GM12878 (cell line): ENCODE data around the gene CEP89. TPM values are rescaled to one million over a fixed set of nuclear protein-coding genes. Genes with fewer than 3 reads are reported as not detected.

ENCODE experiments used
- ATAC-seq: fragments of 200-7000 bp; cut with Tn5 transposase; 3 replicates; pipeline ENCODE4 v1.9.1; 2020; ENCODE audit warnings: mild to moderate bottlenecking, moderate library complexity
- BruUV-seq: library from RNA; stranded (reverse); fragments of 400-500 nt; replicated peaks from 2 replicates; lab custom pipeline; 2021; lab: Mats Ljungman, UMichigan
- CTCF ChIA-PET: fragments of 300-600 bp; sonication (Branson Sonifier 250); formaldehyde crosslinking; extraction: SDS; loops from one replicate; lab custom pipeline; 2021; ENCODE audit warnings: inconsistent platforms; lab: Yijun Ruan, JAX
- POLR2A ChIA-PET: fragments of 350-600 bp; formaldehyde crosslinking; extraction: SDS; loops from one replicate; lab custom pipeline; 2021; ENCODE audit warnings: inconsistent platforms; lab: Charles Lee
- RAD21 ChIA-PET: fragments of 300-600 bp; sonication (Branson Sonifier 250); formaldehyde crosslinking; loops from one replicate; lab custom pipeline; 2023; ENCODE audit warnings: antibody characterized with exemption; ENCODE audit not compliant: unreplicated experiment; lab: Charles Lee
- SMC1A ChIA-PET: fragments of 300-600 bp; sonication (Branson Sonifier 250); formaldehyde crosslinking; loops from one replicate; lab custom pipeline; 2023; ENCODE audit not compliant: unreplicated experiment, uncharacterized antibody; lab: Charles Lee
- DNase-seq: peaks from one replicate; pipeline ENCODE4 v3.0.0-alpha.2; 2011; ENCODE audit warnings: low read depth, low spot score
- FAIRE-seq: peaks from 3 replicates; lab custom pipeline; 2011; peaks lifted over from hg19 to GRCh38; lab: Jason Lieb, UNC
- H2AFZ ChIP-seq: 2 replicates; pipeline ENCODE4 v1.6.0; 2011; ENCODE audit warnings: low read depth, low read length, control low read depth; ENCODE audit not compliant: control insufficient read depth
- H3K27ac ChIP-seq: 2 replicates; pipeline ENCODE4 v1.5.1; 2011; ENCODE audit warnings: control low read depth; ENCODE audit not compliant: control insufficient read depth, insufficient read depth
- H3K27me3 ChIP-seq, 2 experiments: replicated peaks in 1 of 2; 2 replicates each; pipeline versions ENCODE4 v1.6.0 to v1.6.1; 2011; ENCODE audit warnings: low read length in 1 of 2; ENCODE audit not compliant: control insufficient read depth in 2 of 2, insufficient read depth in 2 of 2
- H3K36me3 ChIP-seq, 2 experiments: 2 replicates each; pipeline ENCODE4 v1.5.1; 2011; ENCODE audit warnings: low read length in 1 of 2; ENCODE audit not compliant: control insufficient read depth in 2 of 2, insufficient read depth in 2 of 2
- H3K4me1 ChIP-seq: 2 replicates; pipeline ENCODE4 v1.6.1; 2011; ENCODE audit warnings: mild to moderate bottlenecking, low read length, moderate library complexity, mixed read lengths; ENCODE audit not compliant: control insufficient read depth, insufficient read depth
- H3K4me2 ChIP-seq: 2 replicates; pipeline ENCODE4 v1.6.0; 2011; ENCODE audit warnings: control low read depth; ENCODE audit not compliant: control insufficient read depth, insufficient read depth
- H3K4me3 ChIP-seq: fragments of 200-600 bp; sonication (generic); 2 replicates; pipeline ENCODE4 v1.5.1; 2016
- H3K79me2 ChIP-seq: 2 replicates; pipeline ENCODE4 v1.6.0; 2011; ENCODE audit warnings: low read length; ENCODE audit not compliant: control insufficient read depth, insufficient read depth
- H3K9ac ChIP-seq: 2 replicates; pipeline ENCODE4 v1.8.0; 2011; ENCODE audit warnings: low read length, control low read depth, mixed read lengths; ENCODE audit not compliant: control insufficient read depth, insufficient read depth
- H3K9me3 ChIP-seq: replicated peaks from 3 replicates; pipeline ENCODE4 v1.5.1; 2011; ENCODE audit warnings: mild to moderate bottlenecking, low read length; ENCODE audit not compliant: control insufficient read depth, insufficient read depth
- H4K20me1 ChIP-seq: 2 replicates; pipeline ENCODE4 v1.6.0; 2011; ENCODE audit not compliant: control insufficient read depth, insufficient read depth
- BMI1 ChIP-seq: fragments of 450-650 bp; IDR thresholded peaks from 2 replicates; pipeline ENCODE4 v1.6.1; 2016; ENCODE audit warnings: mild to moderate bottlenecking, moderate library complexity, borderline replicate concordance
- GABPA ChIP-seq: IDR thresholded peaks from 2 replicates; pipeline ENCODE4 v1.6.1; 2014; ENCODE audit warnings: antibody characterized with exemption, low read depth, mild to moderate bottlenecking, inconsistent platforms
- HDGF ChIP-seq: fragments of 450-650 bp; IDR thresholded peaks from 2 replicates; pipeline ENCODE4 v1.6.1; 2016; ENCODE audit warnings: antibody characterized with exemption
- JUNB ChIP-seq: IDR thresholded peaks from 2 replicates; pipeline ENCODE4 v1.6.1; 2016; ENCODE audit warnings: antibody characterized with exemption, mild to moderate bottlenecking
- JUND ChIP-seq: IDR thresholded peaks from 2 replicates; pipeline ENCODE4 v1.6.1; 2012; ENCODE audit warnings: low read depth, mild to moderate bottlenecking, low read length, improper control_type of control experiment, moderate library complexity
- MXI1 ChIP-seq: fragments of 150-350 bp; IDR thresholded peaks from 2 replicates; pipeline ENCODE4 v1.6.1; 2011; ENCODE audit warnings: low read depth, mild to moderate bottlenecking, inconsistent platforms, low read length, improper control_type of control experiment
- NFIC ChIP-seq: IDR thresholded peaks from 2 replicates; pipeline ENCODE4 v1.6.1; 2012; ENCODE audit warnings: low read depth, mild to moderate bottlenecking, inconsistent platforms, low read length, moderate library complexity
- NR2C2 ChIP-seq: IDR thresholded peaks from 2 replicates; pipeline ENCODE4 v1.6.1; 2011; ENCODE audit warnings: borderline replicate concordance, low read depth; ENCODE audit not compliant: control insufficient read depth, insufficient read length
- PAX8 ChIP-seq: fragments of 450-650 bp; IDR thresholded peaks from 2 replicates; pipeline ENCODE4 v1.6.1; 2017; ENCODE audit warnings: mild to moderate bottlenecking, moderate library complexity
- POLR2AphosphoS2 ChIP-seq: IDR thresholded peaks from 2 replicates; pipeline ENCODE4 v1.6.1; 2011; ENCODE audit warnings: low read depth, mild to moderate bottlenecking, low read length, improper control_type of control experiment, moderate library complexity
- RELB ChIP-seq: fragments of 450-650 bp; IDR thresholded peaks from 2 replicates; pipeline ENCODE4 v1.6.1; 2017; ENCODE audit warnings: low read depth, mild to moderate bottlenecking, moderate library complexity
- SIN3A ChIP-seq: IDR thresholded peaks from 2 replicates; pipeline ENCODE4 v1.6.1; 2012; ENCODE audit warnings: low read depth, low read length, improper control_type of control experiment
- SKIL ChIP-seq: fragments of 450-650 bp; IDR thresholded peaks from 2 replicates; pipeline ENCODE4 v1.6.1; 2017; ENCODE audit warnings: mild to moderate bottlenecking, low read depth, inconsistent platforms; ENCODE audit not compliant: poor library complexity, severe bottlenecking
- USF2 ChIP-seq: IDR thresholded peaks from 2 replicates; pipeline ENCODE4 v1.6.1; 2011; ENCODE audit warnings: low read depth, low read length, improper control_type of control experiment, borderline replicate concordance
- ZBTB40 ChIP-seq: fragments of 450-650 bp; IDR thresholded peaks from 2 replicates; pipeline ENCODE4 v1.6.1; 2016; ENCODE audit warnings: mild to moderate bottlenecking, moderate library complexity, borderline replicate concordance
- WGBS: methylation state at CpG from one replicate; pipeline ENCODE4 v1.1.6; 2016; ENCODE audit warnings: low lambda C conversion rate; ENCODE audit not compliant: insufficient replicate concordance, insufficient coverage; ENCODE audit errors: missing lambda C conversion rate; 5-methylcytosine and 5-hydroxymethylcytosine counted together
- in situ Hi-C: fragments of 300-500 bp; cut with MboI; formaldehyde crosslinking; loops from 9 replicates; pipeline ENCODE4 v1.14.3; 2018; ENCODE audit warnings: mixed read lengths
- intact Hi-C: fragments of 100-400 bp; cut with micrococcal nuclease; formaldehyde crosslinking; loops from one replicate; pipeline ENCODE4 v1.14.2; 2022; ENCODE audit not compliant: unreplicated experiment
- polyA plus RNA-seq, 11 experiments: library from polyadenylated mRNA; depleted of rRNA in 4 of 11; unstranded in 6 of 11; stranded (reverse) in 5 of 11; fragments of >200 nt; fragmentation: Nextera tagmentation in 4 of 11; fragmentation: Illumina TruSeq in 1 of 11; extraction: Ambion mirVana in 4 of 11; extraction: Trizol in 1 of 11; gene quantifications; 1 replicate in 1 of 11; 2 replicates in 10 of 11; pipeline versions ENCODE4 v1.2.1 to v1.2.3, GENCODE V29; 2011 to 2016; ENCODE audit warnings: inconsistent platforms in 2 of 11, missing spikeins in 2 of 11, low read depth in 1 of 11
- total RNA-seq, 4 experiments: library from RNA; depleted of rRNA in 3 of 4; stranded (reverse); fragments of >200 nt in 3 of 4; fragmentation: Illumina TruSeq in 1 of 4; extraction: Trizol in 1 of 4; gene quantifications; 2 replicates each; pipeline versions ENCODE4 v1.2.1 to v1.2.3, GENCODE V29; 2013 to 2021

Gene CEP89
- total and polyA plus RNA-seq, 10 of the 15 experiments (the other 5 are each of a cell fraction or from before 2014, with no cell fraction given): 6.0 to 19.3 (median 10.2) TPM

GRCh38 chr19:33000910-33001309, 29.2 kb upstream of the CEP89 start:
- no peak overlapping the region for H3K4me2 ChIP-seq
- no peaks in the 10 kb centered on the region for H3K9me3 ChIP-seq
- ChIA-PET SMC1A (no interaction called here), RAD21 (no interaction called here), POLR2A (no interaction called here), CTCF (no interaction called here)
- no peaks in the 10 kb centered on the region for H3K79me2 ChIP-seq
- no TSS peak for BruUV-seq
- no peaks in the 10 kb centered on the region for H4K20me1 ChIP-seq
- no peak overlapping the region for H3K27ac ChIP-seq
- H3K4me3 ChIP-seq: no peak overlapping the region
- in situ Hi-C loops (no loop called here), intact Hi-C loops (no loop called here)
- DNase-seq (no peak), FAIRE-seq (no peak), ATAC-seq (no peak)
- no peak overlapping the region for H2AFZ ChIP-seq
- H3K9ac ChIP-seq: no peak overlapping the region
- H3K27me3 ChIP-seq: no peaks in the 10 kb centered on the region
- 84% methylated on average over 4 of the region's 4 CpGs for WGBS
- no peaks in the 10 kb centered on the region; a peak in 2 of 4 replicates for H3K36me3 ChIP-seq
- H3K4me1 ChIP-seq: no peaks in the 10 kb centered on the region
- no peak for TF ChIP-seq JUNB
- TF ChIP-seq NFIC: no peak
- no peak for TF ChIP-seq RELB
- TF ChIP-seq PAX8: no peak
- no peak for TF ChIP-seq POLR2AphosphoS2
- TF ChIP-seq USF2: no peak
- no peak for TF ChIP-seq GABPA
- TF ChIP-seq BMI1: no peak
- TF ChIP-seq NR2C2: no peak
- TF ChIP-seq MXI1: no peak
- TF ChIP-seq JUND: no peak
- TF ChIP-seq SKIL: no peak
- no peak for TF ChIP-seq HDGF
- no peak for TF ChIP-seq ZBTB40
- TF ChIP-seq SIN3A: no peak
